ENCODE measurements around the gene SMC4. TPM values are rescaled to one million over a fixed set of nuclear protein-coding genes. Genes with fewer than 3 reads are reported as not detected.
"Not testable (repeated sequence)": the region's sequence is repeated elsewhere in the genome, so short reads cannot be mapped to it uniquely, and the experiment has no call there.

SMC4 gene
- total RNA-seq, 1 experiment from 2014 or later: 58.0 TPM

DNA sequence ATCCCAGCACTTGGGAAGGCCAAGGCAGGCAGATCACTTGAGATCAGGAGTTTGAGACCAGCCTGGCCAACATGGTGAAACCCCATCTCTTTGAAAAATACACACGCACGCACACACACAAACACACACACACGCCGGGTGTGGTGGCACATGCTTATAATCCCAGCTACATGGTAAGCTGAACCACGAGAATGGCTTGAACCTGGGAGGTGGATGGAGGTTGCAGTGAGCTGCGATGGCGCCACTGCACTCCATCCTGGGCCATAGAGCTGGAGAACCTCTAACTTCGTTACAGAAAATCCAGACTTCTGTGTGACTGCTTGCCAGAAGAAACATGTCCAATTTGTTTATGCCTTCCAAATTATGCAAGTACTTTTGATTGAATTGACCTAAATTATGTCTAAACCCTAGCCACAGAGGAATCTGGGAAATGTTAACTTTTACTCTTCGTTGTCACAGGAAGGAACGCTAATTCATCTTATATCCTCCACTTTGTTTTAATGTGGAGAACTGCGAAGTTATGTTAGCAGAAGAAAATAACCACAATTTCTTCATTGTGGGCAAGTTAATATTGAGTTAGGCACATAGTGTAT is 28.5 kb downstream of the SMC4 start:
- in situ Hi-C loops (cut with HindIII; ENCODE audit: low pct_unique_long_range_greater_than_20kb, low sequenced_read_pairs): no loop called here
- no peak for DNase-seq (ENCODE audit: low read depth, low spot score)

DNA sequence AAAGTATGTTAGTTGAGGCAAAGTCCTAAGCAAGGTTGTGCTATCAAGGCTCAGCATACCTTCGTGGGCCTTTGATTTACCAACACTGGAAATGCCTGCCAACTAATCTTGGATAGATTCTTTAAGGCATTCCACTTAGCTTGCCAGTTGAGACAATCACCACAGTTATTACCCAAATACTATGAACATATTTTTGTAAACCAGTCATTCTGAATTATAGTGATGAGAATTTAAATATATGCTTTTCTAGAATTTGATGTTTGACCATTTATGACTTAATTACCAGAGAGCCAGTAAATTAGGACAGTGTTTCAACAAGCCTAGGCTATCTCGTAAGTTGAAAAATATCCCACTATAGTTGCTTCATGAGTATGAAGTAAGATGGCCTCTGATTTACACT is 34.6 kb downstream of the SMC4 start:
- no peak for DNase-seq (ENCODE audit: low read depth, low spot score)
- in situ Hi-C loops (cut with HindIII; ENCODE audit: low pct_unique_long_range_greater_than_20kb, low sequenced_read_pairs): no loop called here

DNA sequence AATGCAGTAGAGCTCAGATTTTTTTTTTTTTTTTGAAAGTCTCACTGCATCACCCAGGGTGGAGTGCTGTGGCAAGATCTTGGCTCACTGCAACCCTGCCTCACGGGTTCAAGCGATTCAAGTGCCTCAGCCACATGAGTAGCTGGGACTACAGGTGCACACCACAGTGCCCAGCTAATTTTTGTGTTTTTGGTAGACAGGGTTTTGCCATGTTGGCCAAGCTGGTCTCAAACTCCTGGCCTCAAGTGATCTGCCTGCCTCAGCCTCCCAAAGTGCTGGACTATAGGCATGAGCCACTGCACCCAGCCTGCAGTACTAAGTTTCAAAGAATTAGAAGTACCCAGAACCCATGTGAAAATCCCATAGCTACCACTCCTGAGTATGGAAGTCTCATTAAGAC is 35.6 kb downstream of the SMC4 start:
- in situ Hi-C loops (cut with HindIII; ENCODE audit: low pct_unique_long_range_greater_than_20kb, low sequenced_read_pairs): no loop called here

DNA sequence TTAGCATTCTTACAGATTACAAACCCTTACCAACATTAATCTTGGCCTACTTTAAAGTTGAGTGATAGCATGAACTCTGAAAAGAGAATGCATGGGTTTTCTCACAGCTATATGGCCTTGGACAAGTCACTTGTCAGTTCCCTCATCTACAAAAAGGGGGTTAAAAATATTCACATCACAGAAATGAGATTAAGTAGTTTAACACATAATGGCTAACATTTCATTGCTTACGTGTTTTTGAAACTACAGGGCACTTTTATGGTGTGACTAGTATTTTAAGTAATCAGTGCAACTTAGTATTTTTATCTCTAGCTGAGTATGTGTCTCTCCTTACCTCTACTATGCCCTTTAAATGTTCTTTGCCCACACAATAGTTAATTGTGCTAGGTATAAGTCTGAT is 36.3 kb downstream of the SMC4 start:
- in situ Hi-C loops (cut with HindIII; ENCODE audit: low pct_unique_long_range_greater_than_20kb, low sequenced_read_pairs): no loop called here

More for the DNA sequence above, 35.6 kb downstream of the SMC4 start:
- no peak for DNase-seq (ENCODE audit: low read depth, low spot score)

DNA sequence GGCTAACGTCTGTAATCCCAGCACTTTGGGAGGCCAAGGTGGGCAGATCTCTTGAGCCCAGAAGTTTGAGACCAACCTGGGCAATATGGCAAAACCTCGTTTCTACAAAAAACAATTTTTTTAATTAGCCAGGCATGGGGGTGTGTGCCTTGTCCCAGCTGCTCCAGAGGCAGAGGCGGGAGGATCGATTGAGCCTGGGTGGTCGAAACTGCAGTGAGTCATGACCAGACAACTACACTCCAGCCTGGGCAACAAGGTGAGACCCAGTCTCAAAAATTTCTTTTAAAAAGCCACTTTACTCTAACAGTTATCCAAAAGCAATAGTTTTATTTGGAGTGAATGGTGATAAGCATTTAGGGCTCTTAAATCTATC is 37.6 kb downstream of the SMC4 start:
- no peak for DNase-seq (ENCODE audit: low read depth, low spot score)

More for the DNA sequence above, 36.3 kb downstream of the SMC4 start:
- no peak for DNase-seq (ENCODE audit: low read depth, low spot score)

DNA sequence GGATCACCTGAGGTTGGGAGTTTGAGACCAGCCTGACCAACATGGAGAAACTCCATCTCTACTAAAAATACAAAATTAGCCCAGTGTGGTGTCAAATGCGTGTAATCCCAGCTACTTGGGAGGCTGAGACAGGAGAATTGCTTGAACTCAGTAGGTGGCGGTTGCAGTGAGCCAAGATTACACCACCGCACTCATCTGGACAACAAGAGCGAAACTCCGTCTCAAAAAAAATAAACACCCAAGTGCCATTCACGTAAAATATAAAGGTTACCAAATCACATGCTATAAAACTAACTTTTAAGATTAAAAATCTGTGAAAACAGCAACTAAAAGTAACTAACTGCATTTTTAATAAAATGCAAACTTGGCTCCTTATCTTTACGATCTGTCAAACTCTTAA is 41.2 kb downstream of the SMC4 start:
- in situ Hi-C loops (cut with HindIII; ENCODE audit: low pct_unique_long_range_greater_than_20kb, low sequenced_read_pairs): no loop called here

More for the DNA sequence above, 37.6 kb downstream of the SMC4 start:
- in situ Hi-C loops (cut with HindIII; ENCODE audit: low pct_unique_long_range_greater_than_20kb, low sequenced_read_pairs): no loop called here

DNA sequence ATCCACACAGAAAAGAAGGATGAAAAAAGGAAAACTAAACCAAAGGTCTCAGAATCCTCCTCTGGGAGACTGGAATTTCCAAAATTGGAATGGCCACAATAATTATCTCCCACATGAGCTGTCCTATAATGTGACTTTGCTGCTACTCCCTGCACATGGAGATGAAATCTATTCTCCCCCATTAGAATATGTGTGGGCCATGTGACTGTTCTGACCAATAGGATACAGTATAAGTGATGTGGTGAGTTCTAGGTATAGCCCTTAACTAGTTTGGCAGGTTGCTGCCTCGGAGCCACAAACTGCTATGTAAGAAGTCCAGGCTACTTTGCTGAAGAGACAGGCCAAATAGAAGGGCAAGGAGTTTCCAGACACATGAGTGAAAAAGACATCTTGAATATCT is 45.0 kb downstream of the SMC4 start:
- in situ Hi-C loops (cut with HindIII; ENCODE audit: low pct_unique_long_range_greater_than_20kb, low sequenced_read_pairs): no loop called here
- no peak for DNase-seq (ENCODE audit: low read depth, low spot score)

More for the DNA sequence above, 41.2 kb downstream of the SMC4 start:
- no peak for DNase-seq (ENCODE audit: low read depth, low spot score)

DNA sequence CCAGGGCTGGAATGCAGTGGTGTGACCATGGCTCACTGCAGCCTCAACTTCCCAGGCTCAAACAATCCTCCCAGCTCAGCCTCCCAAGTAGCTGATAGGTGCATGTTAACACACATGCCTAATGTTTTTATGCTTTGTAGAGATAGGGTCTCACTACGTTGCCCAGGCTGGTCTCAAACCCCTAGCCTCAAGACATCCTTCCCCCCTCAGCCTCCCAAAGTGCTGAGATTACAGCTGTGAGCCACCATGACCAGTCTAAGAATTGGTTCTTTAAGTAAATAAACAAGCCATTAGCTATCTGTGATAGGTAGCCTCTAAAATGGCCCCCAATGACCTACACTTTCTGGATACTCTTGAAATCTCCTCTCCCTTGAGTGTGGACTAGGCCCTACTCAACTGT is 46.4 kb downstream of the SMC4 start:
- in situ Hi-C loops (cut with HindIII; ENCODE audit: low pct_unique_long_range_greater_than_20kb, low sequenced_read_pairs): no loop called here
- DNase-seq (ENCODE audit: low read depth, low spot score): no peak

DNA sequence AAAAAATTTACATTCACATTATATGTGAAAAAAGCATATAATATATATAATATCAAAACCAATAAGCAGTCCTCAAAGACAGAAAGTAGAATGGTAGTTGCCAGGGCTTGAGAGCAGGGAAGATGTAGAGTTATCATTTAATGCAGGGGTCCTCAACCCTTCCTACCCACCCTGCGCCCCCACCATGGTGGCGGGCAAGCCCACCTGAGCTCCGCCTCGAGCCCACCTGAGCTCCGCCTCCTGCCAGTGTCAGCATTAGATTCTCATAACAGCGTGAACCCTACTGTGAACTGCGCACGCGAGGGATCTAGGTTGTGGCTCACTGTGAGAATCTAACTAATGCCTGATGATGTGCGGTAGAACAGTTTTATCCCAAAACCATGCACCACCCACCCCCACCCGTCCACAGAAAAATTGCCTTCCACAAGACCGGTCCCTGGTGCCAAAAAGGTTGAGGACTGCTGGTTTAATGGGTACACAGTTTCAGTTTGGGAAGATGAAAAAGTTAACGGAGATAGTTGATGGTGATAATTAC is 47.1 kb downstream of the SMC4 start:
- DNase-seq (ENCODE audit: low read depth, low spot score): no peak
- in situ Hi-C loops (cut with HindIII; ENCODE audit: low pct_unique_long_range_greater_than_20kb, low sequenced_read_pairs): no loop called here

DNA sequence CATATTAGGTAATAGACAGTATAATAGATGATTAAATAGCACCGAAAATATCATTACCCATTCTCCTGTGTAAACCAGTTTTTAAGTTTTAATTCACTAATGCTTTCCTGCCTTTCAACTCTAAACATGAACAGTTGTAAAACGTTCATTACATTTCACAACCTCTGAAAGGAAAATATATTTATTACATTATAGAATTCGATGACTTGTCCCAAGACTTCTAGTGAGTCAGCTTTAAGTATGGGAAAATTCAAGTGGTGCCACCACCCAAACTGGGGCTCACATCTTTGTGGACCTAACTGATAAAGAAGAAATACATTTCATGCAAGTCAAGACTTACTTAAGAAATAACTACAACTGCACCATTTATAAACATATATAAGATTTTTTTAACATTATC is 48.1 kb downstream of the SMC4 start:
- in situ Hi-C loops (cut with HindIII; ENCODE audit: low pct_unique_long_range_greater_than_20kb, low sequenced_read_pairs): no loop called here
- no peak for DNase-seq (ENCODE audit: low read depth, low spot score)

DNA sequence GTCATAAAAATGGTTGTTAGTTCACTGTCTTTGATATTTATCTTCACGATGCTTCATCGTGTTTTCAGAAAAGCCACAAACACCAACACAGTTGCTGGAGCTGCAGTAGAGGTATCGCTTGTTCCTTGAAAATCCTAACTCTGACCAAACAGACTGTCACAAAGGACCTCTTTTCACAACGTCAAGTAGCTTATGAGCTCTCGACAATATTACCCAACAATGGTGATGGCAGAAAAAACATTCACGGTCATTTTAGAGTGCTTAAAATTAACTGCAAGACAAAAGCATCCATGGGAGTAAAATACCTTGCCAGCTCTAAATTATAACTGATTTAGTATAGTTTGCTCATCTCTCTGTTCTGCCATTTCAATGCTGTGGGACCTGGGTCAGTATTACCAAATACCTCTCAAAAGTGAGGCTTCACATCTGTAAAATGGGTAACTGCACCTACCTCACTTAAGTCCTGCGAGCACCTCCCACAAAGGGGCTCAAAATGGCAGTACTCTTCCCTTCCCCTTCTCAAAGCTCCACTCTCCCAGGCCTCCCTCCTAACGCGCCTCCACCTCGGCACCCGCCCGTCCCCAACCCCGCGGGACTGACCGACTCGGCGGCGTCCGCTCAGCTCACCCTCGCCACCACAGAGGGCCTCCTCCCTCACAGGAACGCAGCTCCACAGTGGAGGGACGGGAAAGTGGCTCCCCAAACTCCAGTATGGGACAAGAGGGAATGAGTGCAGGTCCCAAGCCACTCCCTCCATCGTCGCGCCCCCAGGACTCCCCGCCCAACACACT is 49.6 kb downstream of the SMC4 start:
- in situ Hi-C loops (cut with HindIII; ENCODE audit: low pct_unique_long_range_greater_than_20kb, low sequenced_read_pairs): no loop called here
- no peak for DNase-seq (ENCODE audit: low read depth, low spot score)

DNA sequence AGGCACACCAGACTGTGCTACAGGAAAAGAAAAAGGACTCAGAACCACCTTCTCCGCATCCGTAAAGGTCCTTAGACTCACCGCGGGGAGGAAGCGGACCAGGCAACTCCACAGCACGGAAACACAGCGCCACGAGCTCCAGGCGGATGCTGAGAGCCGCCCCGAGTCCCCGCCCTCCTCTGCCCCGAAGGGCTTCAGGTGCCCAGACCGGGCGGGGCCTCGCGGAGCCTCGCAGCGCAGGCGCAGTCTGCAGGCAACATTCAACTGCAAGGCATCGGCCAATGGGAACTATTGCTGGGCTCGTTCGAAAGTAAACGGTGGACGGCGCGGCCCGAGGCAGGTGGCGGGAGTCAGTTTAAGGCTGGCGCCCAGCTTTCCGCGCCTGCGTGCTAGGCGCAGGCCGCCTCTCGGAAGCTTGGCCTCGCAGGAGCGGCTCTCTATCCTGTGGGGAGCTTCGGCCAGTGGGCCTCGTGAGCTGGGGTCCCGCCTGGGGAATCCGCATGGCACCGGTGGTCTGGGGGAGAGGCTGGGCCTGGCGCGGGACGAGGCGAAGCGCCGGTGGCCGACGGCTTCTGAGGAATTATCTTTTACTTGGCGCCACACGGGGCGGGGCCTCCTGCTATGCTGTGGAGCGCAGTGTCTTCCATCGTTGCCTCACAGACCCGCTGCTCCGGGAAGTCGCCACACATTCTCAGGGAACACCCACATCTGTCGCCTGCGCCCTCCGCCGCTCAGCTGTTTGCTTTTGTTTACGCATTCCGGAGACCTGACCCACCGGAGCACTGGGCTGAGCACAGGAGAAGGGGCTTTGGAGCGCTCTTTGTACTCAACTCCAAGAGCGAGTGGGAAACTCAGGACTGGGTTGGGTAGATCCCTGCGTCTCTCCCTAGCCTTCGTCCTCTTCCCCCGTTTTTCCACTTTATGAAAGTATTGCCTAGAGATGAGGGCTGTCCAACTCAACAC is 50.5 kb downstream of the SMC4 start, which contains the start of gene TRIM59:
TRIM59 (minus strand) TSS at position 151 of the 963 bp plus-strand sequence. CDS start 10,603 bp downstream, outside the sequence.
- in situ Hi-C loops (cut with HindIII; ENCODE audit: low pct_unique_long_range_greater_than_20kb, low sequenced_read_pairs): no loop called here

DNA sequence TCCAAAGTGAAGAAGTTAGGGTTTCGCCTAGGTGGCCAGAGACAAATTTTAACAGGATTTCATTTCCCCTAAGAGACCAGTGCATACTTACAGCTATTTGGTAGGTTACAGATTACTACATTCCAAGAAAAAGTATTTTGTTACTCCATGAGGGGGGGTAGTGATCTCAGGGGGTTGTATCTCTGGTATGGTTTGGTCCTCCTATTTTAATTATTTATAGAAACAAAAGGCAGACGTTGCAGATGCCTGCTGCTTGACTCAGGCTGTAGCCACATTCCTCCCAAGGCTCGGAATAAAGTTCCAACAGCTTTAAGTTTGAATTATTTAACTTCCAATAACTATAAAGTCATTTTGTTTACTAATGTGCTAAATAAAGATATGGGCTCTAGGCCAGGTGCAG is 51.4 kb downstream of the SMC4 start:
- in situ Hi-C loops (cut with HindIII; ENCODE audit: low pct_unique_long_range_greater_than_20kb, low sequenced_read_pairs): no loop called here
- no peak for DNase-seq (ENCODE audit: low read depth, low spot score)

More for the DNA sequence above, 50.5 kb downstream of the SMC4 start, which contains the start of gene TRIM59:
- peak; percentile 73 for DNase-seq (ENCODE audit: low read depth, low spot score)

DNA sequence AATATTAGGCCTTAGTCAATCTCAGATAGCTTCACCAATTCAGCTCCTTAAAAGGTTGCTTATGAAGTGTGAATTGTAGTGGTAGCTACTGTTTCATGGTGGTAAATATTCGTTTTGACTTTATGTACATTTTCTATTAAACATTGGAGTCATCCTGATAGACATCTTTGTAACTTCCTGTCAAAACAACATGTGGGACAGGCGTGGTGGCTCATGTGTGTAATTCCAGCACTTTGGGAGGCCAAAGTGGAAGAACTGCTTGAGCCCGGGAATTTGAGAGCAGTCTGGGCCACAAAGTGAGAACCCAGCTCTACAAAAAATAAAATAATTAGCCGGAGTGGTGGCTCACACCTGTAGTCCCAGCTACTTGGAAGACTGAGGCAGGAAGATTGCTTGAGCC is 52.2 kb downstream of the SMC4 start:
- no peak for DNase-seq (ENCODE audit: low read depth, low spot score)

DNA sequence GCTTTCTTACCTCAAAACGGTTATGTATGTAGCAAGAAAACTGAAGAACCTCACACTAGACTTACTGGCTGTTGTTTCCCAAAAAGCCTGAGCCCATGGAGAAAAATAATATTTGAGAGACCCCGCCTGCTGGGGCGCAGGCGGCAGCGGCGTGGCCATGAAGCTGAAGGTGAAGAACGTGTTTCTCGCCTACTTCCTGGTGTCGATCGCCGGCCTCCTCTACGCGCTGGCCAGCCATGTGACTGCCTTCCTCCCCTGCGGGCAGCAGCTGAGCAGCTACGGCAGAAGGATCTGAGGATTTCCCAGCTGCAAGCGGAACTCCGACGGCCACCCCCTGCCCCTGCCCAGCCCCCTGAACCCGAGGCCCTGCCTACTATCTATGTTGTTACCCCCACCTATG is 52.8 kb downstream of the SMC4 start:
- in situ Hi-C loops (cut with HindIII; ENCODE audit: low pct_unique_long_range_greater_than_20kb, low sequenced_read_pairs); DNase-seq (ENCODE audit: low read depth, low spot score): not testable (repeated sequence)

More for the DNA sequence above, 52.2 kb downstream of the SMC4 start:
- in situ Hi-C loops (cut with HindIII; ENCODE audit: low pct_unique_long_range_greater_than_20kb, low sequenced_read_pairs): no loop called here

DNA sequence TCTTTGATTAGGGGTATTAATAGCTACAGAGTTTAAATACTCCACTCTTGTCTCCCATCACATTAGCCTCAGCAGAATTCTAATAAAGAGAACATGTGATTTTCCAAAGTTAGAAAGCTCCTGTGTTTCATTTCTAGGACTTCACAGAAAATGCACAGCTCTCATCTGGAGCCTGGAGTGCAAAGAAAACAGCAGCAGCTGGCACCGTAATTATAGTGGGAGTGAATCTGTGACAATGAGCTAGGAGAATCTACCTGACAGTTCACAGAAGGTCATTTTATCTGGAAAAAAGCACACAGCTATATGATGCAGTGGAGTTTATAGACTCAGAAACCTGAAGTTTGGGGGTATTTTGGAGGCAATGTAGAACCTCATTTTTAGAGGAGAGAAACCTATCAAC is 55.5 kb downstream of the SMC4 start:
- in situ Hi-C loops (cut with HindIII; ENCODE audit: low pct_unique_long_range_greater_than_20kb, low sequenced_read_pairs): no loop called here
- no peak for DNase-seq (ENCODE audit: low read depth, low spot score)

DNA sequence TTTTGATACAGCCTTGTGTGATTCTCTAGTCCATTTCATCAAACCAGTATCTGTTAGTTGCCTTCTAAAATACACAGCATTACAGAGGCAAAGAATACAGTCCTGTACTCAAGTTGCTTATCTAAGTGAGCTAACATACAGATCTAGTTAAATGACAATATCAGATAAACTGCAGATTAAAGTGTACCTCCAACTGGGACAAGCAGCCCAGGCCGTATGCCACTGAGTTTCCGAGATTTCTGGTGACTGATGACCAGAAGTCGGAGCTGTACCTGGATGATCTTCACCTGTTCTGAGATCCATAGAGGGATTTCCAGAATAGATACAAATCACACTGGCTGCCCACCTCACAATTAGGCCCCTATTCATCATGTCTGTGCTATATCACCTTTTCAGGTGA is 56.4 kb downstream of the SMC4 start:
- no peak for DNase-seq (ENCODE audit: low read depth, low spot score)
- in situ Hi-C loops (cut with HindIII; ENCODE audit: low pct_unique_long_range_greater_than_20kb, low sequenced_read_pairs): no loop called here

DNA sequence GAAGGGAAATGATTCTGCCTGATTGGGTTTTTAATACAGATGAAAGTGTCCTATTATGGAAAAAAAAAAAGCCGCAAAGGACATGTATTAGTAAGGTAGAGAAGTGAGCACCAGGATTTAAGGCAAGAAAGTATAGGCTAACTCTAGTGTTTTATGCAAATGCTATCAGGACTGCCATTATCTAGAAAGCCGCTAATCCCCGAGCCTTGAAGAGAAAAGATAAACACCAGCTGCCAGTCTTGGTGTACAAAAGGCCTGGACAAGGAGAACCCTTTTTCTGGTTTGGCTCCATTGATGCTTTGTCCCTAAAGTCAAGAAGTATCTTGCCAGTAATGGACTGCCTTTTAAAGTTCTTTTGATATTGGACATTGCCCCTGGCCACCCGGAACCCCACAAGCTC is 58.7 kb downstream of the SMC4 start:
- no peak for DNase-seq (ENCODE audit: low read depth, low spot score)
- in situ Hi-C loops (cut with HindIII; ENCODE audit: low pct_unique_long_range_greater_than_20kb, low sequenced_read_pairs): no loop called here
